ENCODE results near the gene AGFG2. TPM values are rescaled to one million over a fixed set of nuclear protein-coding genes. Genes with fewer than 3 reads are reported as not detected.
A peak's percentile ranks its signal among the peaks of the same experiment; 100 is the strongest.

AGFG2 gene
- total and polyA plus RNA-seq, 2 of the 13 experiments (the other 11 are each of a cell fraction or from before 2014, with no cell fraction given), result 125 to 132 TPM

- TF ChIP-seq, protein P1, sequence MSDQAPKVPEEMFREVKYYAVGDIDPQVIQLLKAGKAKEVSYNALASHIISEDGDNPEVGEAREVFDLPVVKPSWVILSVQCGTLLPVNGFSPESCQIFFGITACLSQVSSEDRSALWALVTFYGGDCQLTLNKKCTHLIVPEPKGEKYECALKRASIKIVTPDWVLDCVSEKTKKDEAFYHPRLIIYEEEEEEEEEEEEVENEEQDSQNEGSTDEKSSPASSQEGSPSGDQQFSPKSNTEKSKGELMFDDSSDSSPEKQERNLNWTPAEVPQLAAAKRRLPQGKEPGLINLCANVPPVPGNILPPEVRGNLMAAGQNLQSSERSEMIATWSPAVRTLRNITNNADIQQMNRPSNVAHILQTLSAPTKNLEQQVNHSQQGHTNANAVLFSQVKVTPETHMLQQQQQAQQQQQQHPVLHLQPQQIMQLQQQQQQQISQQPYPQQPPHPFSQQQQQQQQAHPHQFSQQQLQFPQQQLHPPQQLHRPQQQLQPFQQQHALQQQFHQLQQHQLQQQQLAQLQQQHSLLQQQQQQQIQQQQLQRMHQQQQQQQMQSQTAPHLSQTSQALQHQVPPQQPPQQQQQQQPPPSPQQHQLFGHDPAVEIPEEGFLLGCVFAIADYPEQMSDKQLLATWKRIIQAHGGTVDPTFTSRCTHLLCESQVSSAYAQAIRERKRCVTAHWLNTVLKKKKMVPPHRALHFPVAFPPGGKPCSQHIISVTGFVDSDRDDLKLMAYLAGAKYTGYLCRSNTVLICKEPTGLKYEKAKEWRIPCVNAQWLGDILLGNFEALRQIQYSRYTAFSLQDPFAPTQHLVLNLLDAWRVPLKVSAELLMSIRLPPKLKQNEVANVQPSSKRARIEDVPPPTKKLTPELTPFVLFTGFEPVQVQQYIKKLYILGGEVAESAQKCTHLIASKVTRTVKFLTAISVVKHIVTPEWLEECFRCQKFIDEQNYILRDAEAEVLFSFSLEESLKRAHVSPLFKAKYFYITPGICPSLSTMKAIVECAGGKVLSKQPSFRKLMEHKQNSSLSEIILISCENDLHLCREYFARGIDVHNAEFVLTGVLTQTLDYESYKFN (CRISPR knock-in tag; conservative IDR thresholded peaks at IDR 0.05), result no peak; the same call in 1 of the 2 replicates
- TF ChIP-seq ZNF629 (CRISPR knock-in tag; conservative IDR thresholded peaks at IDR 0.05) (no peak), ZNF615 (CRISPR knock-in tag; IDR thresholded peaks at IDR 0.05; ENCODE audit: borderline replicate concordance) (no peak), ZNF713 (CRISPR knock-in tag; IDR thresholded peaks at IDR 0.05) (no peak), SMC3 (IDR thresholded peaks at IDR 0.05; ENCODE audit: low read length) (no peak), KDM5A (IDR thresholded peaks at IDR 0.05; ENCODE audit: borderline replicate concordance, low read length) (0 out of 2 replicates have a peak, but pooled peaks have one; percentile 51), ZNF276 (CRISPR knock-in tag; IDR thresholded peaks at IDR 0.05; ENCODE audit: low read depth) (no peak), ZHX1 (CRISPR knock-in tag; IDR thresholded peaks at IDR 0.05; ENCODE audit: low read depth) (no peak), ZNF724P (CRISPR knock-in tag; IDR thresholded peaks at IDR 0.05; ENCODE audit: borderline replicate concordance) (no peak), CREM (IDR thresholded peaks at IDR 0.05) (no peak; the same call in 1 of the 2 replicates), CREM (CRISPR knock-in tag; IDR thresholded peaks at IDR 0.05) (no peak), TAF1 (CRISPR knock-in tag; IDR thresholded peaks at IDR 0.05) (0 out of 2 replicates have a peak, but pooled peaks have one; percentile 8)
- TF ChIP-seq, protein P2, sequence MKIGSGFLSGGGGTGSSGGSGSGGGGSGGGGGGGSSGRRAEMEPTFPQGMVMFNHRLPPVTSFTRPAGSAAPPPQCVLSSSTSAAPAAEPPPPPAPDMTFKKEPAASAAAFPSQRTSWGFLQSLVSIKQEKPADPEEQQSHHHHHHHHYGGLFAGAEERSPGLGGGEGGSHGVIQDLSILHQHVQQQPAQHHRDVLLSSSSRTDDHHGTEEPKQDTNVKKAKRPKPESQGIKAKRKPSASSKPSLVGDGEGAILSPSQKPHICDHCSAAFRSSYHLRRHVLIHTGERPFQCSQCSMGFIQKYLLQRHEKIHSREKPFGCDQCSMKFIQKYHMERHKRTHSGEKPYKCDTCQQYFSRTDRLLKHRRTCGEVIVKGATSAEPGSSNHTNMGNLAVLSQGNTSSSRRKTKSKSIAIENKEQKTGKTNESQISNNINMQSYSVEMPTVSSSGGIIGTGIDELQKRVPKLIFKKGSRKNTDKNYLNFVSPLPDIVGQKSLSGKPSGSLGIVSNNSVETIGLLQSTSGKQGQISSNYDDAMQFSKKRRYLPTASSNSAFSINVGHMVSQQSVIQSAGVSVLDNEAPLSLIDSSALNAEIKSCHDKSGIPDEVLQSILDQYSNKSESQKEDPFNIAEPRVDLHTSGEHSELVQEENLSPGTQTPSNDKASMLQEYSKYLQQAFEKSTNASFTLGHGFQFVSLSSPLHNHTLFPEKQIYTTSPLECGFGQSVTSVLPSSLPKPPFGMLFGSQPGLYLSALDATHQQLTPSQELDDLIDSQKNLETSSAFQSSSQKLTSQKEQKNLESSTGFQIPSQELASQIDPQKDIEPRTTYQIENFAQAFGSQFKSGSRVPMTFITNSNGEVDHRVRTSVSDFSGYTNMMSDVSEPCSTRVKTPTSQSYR (CRISPR knock-in tag; IDR thresholded peaks at IDR 0.05; ENCODE audit: borderline replicate concordance), result peak; percentile 78; the same call in 1 of the 2 replicates
- TF ChIP-seq, protein P3, sequence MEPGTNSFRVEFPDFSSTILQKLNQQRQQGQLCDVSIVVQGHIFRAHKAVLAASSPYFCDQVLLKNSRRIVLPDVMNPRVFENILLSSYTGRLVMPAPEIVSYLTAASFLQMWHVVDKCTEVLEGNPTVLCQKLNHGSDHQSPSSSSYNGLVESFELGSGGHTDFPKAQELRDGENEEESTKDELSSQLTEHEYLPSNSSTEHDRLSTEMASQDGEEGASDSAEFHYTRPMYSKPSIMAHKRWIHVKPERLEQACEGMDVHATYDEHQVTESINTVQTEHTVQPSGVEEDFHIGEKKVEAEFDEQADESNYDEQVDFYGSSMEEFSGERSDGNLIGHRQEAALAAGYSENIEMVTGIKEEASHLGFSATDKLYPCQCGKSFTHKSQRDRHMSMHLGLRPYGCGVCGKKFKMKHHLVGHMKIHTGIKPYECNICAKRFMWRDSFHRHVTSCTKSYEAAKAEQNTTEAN (CRISPR knock-in tag; conservative IDR thresholded peaks at IDR 0.05), result 0 out of 2 replicates have a peak, but pooled peaks have one; percentile 39
Observed at GRCh38 chr7:100545360-100546128, 6.5 kb downstream of the AGFG2 start (continued).
